HEK293 (cell line): Measurements from ENCODE around the gene CCNK.

ENCODE experiments used
- CTCF ChIA-PET: fragments of 350-600 bp; formaldehyde crosslinking; extraction: SDS; loops from one replicate; lab custom pipeline; 2021; ENCODE audit warnings: antibody characterized with exemption; lab: Yijun Ruan, JAX
- POLR2A ChIA-PET: fragments of 300-600 bp; formaldehyde crosslinking; extraction: SDS; loops from one replicate; lab custom pipeline; 2020; ENCODE audit warnings: antibody characterized with exemption, inconsistent platforms; lab: Yijun Ruan, JAX
- H3K27ac ChIP-seq: fragments of 200-500 bp; sonication (Bioruptor generic); 2 replicates; pipeline ENCODE4 v1.5.1; 2014; ENCODE audit warnings: low read depth, low read length, control low read depth, inconsistent platforms; ENCODE audit errors: extremely low read depth
- H3K36me3 ChIP-seq, 2 experiments: fragments of 200-500 bp in 1 of 2; sonication (Bioruptor generic) in 1 of 2; 1 replicate in 1 of 2; 2 replicates in 1 of 2; pipeline ENCODE4 v1.5.1; 2014 to 2017; ENCODE audit warnings: inconsistent platforms in 2 of 2, low read length in 2 of 2; ENCODE audit not compliant: control insufficient read depth in 2 of 2, insufficient read depth in 1 of 2
- H3K4me1 ChIP-seq: fragments of 200-500 bp; sonication (Bioruptor generic); 2 replicates; pipeline ENCODE4 v1.5.1; 2014; ENCODE audit warnings: mild to moderate bottlenecking, low read length, inconsistent platforms; ENCODE audit not compliant: control insufficient read depth, insufficient read depth
- H3K4me3 ChIP-seq: 2 replicates; pipeline ENCODE4 v1.5.1; 2011; ENCODE audit warnings: low read depth, mild to moderate bottlenecking, control low read depth, low read length, moderate library complexity
- H3K9me3 ChIP-seq: fragments of 200-500 bp; sonication (Bioruptor generic); 2 replicates; pipeline ENCODE4 v1.5.1; 2014; ENCODE audit warnings: low read depth, low read length, inconsistent platforms; ENCODE audit not compliant: control insufficient read depth, insufficient read depth
- EGR2 ChIP-seq: fragments of 450-650 bp; formaldehyde crosslinking; IDR thresholded peaks from 2 replicates; pipeline ENCODE4 v1.5.1; 2016; ENCODE audit warnings: low read depth, missing biosample characterization, missing genetic modification characterization
- FEZF1 ChIP-seq: fragments of 450-650 bp; formaldehyde crosslinking; IDR thresholded peaks from 2 replicates; pipeline ENCODE4 v1.5.1; 2016; ENCODE audit warnings: missing biosample characterization, missing genetic modification characterization
- GLIS1 ChIP-seq: fragments of 450-650 bp; formaldehyde crosslinking; IDR thresholded peaks from 2 replicates; pipeline ENCODE4 v1.5.1; 2016; ENCODE audit warnings: missing biosample characterization, missing genetic modification characterization
- GLIS2 ChIP-seq: fragments of 450-650 bp; formaldehyde crosslinking; IDR thresholded peaks from 2 replicates; pipeline ENCODE4 v1.5.1; 2016; ENCODE audit warnings: missing biosample characterization, missing genetic modification characterization
- KLF1 ChIP-seq: fragments of 450-650 bp; formaldehyde crosslinking; IDR thresholded peaks from 2 replicates; pipeline ENCODE4 v1.5.1; 2016; ENCODE audit warnings: missing biosample characterization, missing genetic modification characterization
- MEIS1 ChIP-seq: sonication (generic); formaldehyde crosslinking; IDR thresholded peaks from 2 replicates; pipeline ENCODE4 v1.8.1; 2022; ENCODE audit warnings: missing genetic modification reagents, mild to moderate bottlenecking, borderline replicate concordance
- SP3 ChIP-seq: fragments of 450-650 bp; formaldehyde crosslinking; IDR thresholded peaks from 2 replicates; pipeline ENCODE4 v1.5.1; 2016; ENCODE audit warnings: missing biosample characterization, missing genetic modification characterization
- SP7 ChIP-seq: fragments of 450-650 bp; formaldehyde crosslinking; IDR thresholded peaks from 2 replicates; pipeline ENCODE4 v1.5.1; 2016; ENCODE audit warnings: missing biosample characterization, missing genetic modification characterization
- TCF7L2 ChIP-seq: IDR thresholded peaks from 2 replicates; pipeline ENCODE4 v1.6.1; 2011; ENCODE audit warnings: low read depth, mild to moderate bottlenecking, inconsistent platforms, low read length, moderate library complexity, borderline replicate concordance
- ZBTB8A ChIP-seq: fragments of 450-650 bp; formaldehyde crosslinking; IDR thresholded peaks from 2 replicates; pipeline ENCODE4 v1.5.1; 2016; ENCODE audit warnings: missing biosample characterization, missing genetic modification characterization
- ZFHX2 ChIP-seq: fragments of 450-650 bp; formaldehyde crosslinking; conservative IDR thresholded peaks from 2 replicates; pipeline ENCODE4 v1.5.1; 2016; ENCODE audit warnings: missing biosample characterization, missing genetic modification characterization
- ZNF19 ChIP-seq: fragments of 450-650 bp; formaldehyde crosslinking; IDR thresholded peaks from 2 replicates; pipeline ENCODE4; 2016; ENCODE audit warnings: missing biosample characterization, missing genetic modification characterization, low read depth
- ZNF341 ChIP-seq: fragments of 450-650 bp; formaldehyde crosslinking; IDR thresholded peaks from 2 replicates; pipeline ENCODE4; 2016; ENCODE audit warnings: low read depth, missing biosample characterization, missing genetic modification characterization
- ZNF423 ChIP-seq: fragments of 450-650 bp; formaldehyde crosslinking; IDR thresholded peaks from 2 replicates; pipeline ENCODE4 v1.5.1; 2016; ENCODE audit warnings: missing biosample characterization, missing genetic modification characterization
- ZNF48 ChIP-seq: fragments of 450-650 bp; formaldehyde crosslinking; IDR thresholded peaks from 2 replicates; pipeline ENCODE4 v1.5.1; 2016; ENCODE audit warnings: missing biosample characterization, missing genetic modification characterization
- ZNF510 ChIP-seq: fragments of 450-650 bp; formaldehyde crosslinking; IDR thresholded peaks from 2 replicates; pipeline ENCODE4 v1.5.1; 2018; ENCODE audit warnings: mild to moderate bottlenecking, missing genetic modification characterization, missing biosample characterization; ENCODE audit not compliant: insufficient replicate concordance
- ZNF548 ChIP-seq: fragments of 450-650 bp; formaldehyde crosslinking; IDR thresholded peaks from 2 replicates; pipeline ENCODE4 v1.5.1; 2016; ENCODE audit warnings: missing biosample characterization, missing genetic modification characterization
- ZNF555 ChIP-seq: fragments of 450-650 bp; formaldehyde crosslinking; conservative IDR thresholded peaks from 2 replicates; pipeline ENCODE4 v1.5.1; 2017; ENCODE audit warnings: missing biosample characterization, mild to moderate bottlenecking, missing genetic modification characterization, inconsistent platforms
- ZNF561 ChIP-seq: fragments of 450-650 bp; IDR thresholded peaks from 2 replicates; pipeline ENCODE4 v1.5.1; 2018; ENCODE audit warnings: missing biosample characterization, missing genetic modification characterization, borderline replicate concordance
- ZNF596 ChIP-seq: fragments of 450-650 bp; IDR thresholded peaks from 2 replicates; pipeline ENCODE4 v1.5.0; 2018; ENCODE audit warnings: missing biosample characterization, mild to moderate bottlenecking, missing genetic modification characterization, moderate library complexity
- ZNF654 ChIP-seq: fragments of 450-650 bp; formaldehyde crosslinking; IDR thresholded peaks from 2 replicates; pipeline ENCODE4 v1.5.1; 2016; ENCODE audit warnings: low read depth, missing biosample characterization, missing genetic modification characterization
- ZNF660 ChIP-seq: fragments of 450-650 bp; IDR thresholded peaks from 2 replicates; pipeline ENCODE4 v1.5.1; 2018; ENCODE audit warnings: missing biosample characterization, mild to moderate bottlenecking, missing genetic modification characterization
- ZNF792 ChIP-seq: fragments of 450-650 bp; formaldehyde crosslinking; IDR thresholded peaks from 2 replicates; pipeline ENCODE4 v1.5.1; 2016; ENCODE audit warnings: missing biosample characterization, missing genetic modification characterization
- ZNF843 ChIP-seq: fragments of 450-650 bp; formaldehyde crosslinking; IDR thresholded peaks from 2 replicates; pipeline ENCODE4 v1.5.1; 2016; ENCODE audit warnings: missing biosample characterization, missing genetic modification characterization
- ZSCAN30 ChIP-seq: fragments of 450-650 bp; IDR thresholded peaks from 2 replicates; pipeline ENCODE4 v1.5.1; 2018; ENCODE audit warnings: missing biosample characterization, mild to moderate bottlenecking, missing genetic modification characterization, moderate library complexity
- TF ChIP-seq, protein P1 (sequence below): fragments of 450-650 bp; formaldehyde crosslinking; IDR thresholded peaks from 2 replicates; pipeline ENCODE4 v1.5.1; 2017; ENCODE audit warnings: missing biosample characterization, missing genetic modification characterization
- TF ChIP-seq, protein P2 (sequence below): fragments of 450-650 bp; formaldehyde crosslinking; IDR thresholded peaks from 2 replicates; pipeline ENCODE4 v1.5.1; 2017; ENCODE audit warnings: missing biosample characterization, missing genetic modification characterization
- TF ChIP-seq, protein P3 (sequence below): fragments of 450-650 bp; IDR thresholded peaks from 2 replicates; pipeline ENCODE4 v1.5.1; 2018; ENCODE audit warnings: missing biosample characterization, mild to moderate bottlenecking, missing genetic modification characterization
- TF ChIP-seq, protein P4 (sequence below): fragments of 450-650 bp; formaldehyde crosslinking; IDR thresholded peaks from 2 replicates; pipeline ENCODE4 v1.5.1; 2016; ENCODE audit warnings: missing biosample characterization, missing genetic modification characterization

CCNK gene

DNA sequence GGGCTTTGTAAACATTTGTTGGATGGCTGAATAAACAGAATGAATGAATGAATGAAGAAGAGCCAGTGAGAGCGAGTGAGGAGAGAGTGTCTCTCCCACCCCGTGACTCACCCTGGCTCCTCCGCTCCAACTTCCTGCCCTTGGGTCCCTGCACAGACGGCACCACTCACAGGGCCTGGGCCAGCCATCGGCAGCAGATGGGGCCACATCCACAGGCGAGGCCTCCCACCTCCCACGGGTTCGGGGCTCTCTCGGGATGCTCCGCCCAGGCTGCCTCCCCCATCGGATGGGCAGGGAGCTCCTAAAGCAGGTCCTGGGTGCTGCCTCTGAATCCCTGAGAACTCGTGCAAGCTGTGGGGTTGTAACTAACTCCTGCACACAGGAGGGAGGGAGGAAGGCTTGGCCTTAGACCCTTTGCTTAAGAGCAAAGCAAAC is 41.3 kb downstream of the CCNK start (continued):
- TF ChIP-seq EGR2 (tag by site-specific recombination) (peak; percentile 89), SP3 (tag by site-specific recombination) (0 out of 2 replicates have a peak, but pooled peaks have one; percentile 31), GLIS1 (peak; percentile 75), ZNF510 (tag by site-specific recombination) (no peak)

DNA sequence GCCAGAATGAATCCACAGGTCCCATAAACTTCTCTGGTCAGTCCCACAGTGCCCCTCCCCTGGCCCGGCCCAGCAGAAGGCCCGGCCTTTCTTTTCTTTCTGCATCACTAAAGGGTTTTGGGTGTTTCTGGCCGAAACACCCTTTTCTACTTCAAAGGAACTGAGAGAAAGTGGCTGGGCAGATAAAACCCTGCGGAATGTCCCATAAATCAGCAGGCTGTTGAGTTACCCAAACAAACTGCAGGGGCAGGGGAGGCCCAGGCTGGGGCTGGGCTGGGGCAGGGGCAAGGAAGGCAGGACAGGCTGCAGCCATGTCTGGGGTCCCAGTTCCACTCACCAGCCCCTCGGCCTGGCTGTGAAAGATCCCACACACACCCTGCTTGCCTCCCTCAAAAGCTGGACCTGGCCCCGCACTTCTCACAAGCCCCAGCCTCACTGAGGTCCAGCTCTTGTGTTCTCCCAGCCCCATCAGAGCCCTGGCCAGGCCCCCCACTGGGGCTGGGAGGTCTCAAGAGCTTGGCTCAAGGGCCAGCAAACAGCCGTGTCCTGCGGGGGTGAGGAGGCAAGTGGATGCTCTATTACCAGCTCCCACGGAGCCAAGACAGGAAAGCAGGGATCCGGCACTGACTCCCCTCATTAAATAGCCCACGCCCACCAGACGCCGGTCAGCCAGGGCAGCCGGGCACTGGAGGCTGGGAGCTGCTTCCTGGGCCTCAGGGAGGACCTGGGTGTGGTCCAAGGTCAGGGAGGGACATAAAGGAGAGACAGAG is 41.9 kb downstream of the CCNK start:
- no peaks in the 10 kb centered on the region for H3K9me3 ChIP-seq
- peak overlapping the region; percentile 60; the same call in 1 of the 2 replicates for H3K27ac ChIP-seq
- CTCF ChIA-PET = interaction anchor here (0.6 to 1.8 kb wide), 7 partner anchors 13 to 105 kb away, joined by 3 to 8 read pairs (median 3); no protein-coding TSS in a partner anchor
- H3K4me1 ChIP-seq = peaks cover 25% of the 10 kb centered on the region
- H3K36me3 ChIP-seq = peaks cover 0 to 5% of the 10 kb centered on the region in 2 experiments; a peak in 1 of 3 replicates
- H3K4me3 ChIP-seq = no peak overlapping the region
- POLR2A ChIA-PET = no interaction called here
- TF ChIP-seq SP7 = peak; percentile 46; the same call in 1 of the 2 replicates
- TF ChIP-seq KLF1 (tag by site-specific recombination) = peak; percentile 39
- peak; percentile 67 for TF ChIP-seq ZNF341 (tag by site-specific recombination)
- TF ChIP-seq GLIS2 (tag by site-specific recombination) = 0 out of 2 replicates have a peak, but pooled peaks have one; percentile 27
- TF ChIP-seq ZNF19 (tag by site-specific recombination) = no peak
- peak; percentile 76 for TF ChIP-seq ZFHX2
- TF ChIP-seq ZNF423 (tag by site-specific recombination) = peak; percentile 18; the same call in 1 of the 2 replicates
- TF ChIP-seq EGR2 (tag by site-specific recombination) = peak; percentile 47; the same call in 1 of the 2 replicates
- TF ChIP-seq ZNF660 = no peak
- TF ChIP-seq MEIS1 (CRISPR knock-in tag) = no peak
- peak; percentile 70 for TF ChIP-seq FEZF1
- TF ChIP-seq ZSCAN30 = 0 out of 2 replicates have a peak, but pooled peaks have one; percentile 65
- TF ChIP-seq ZNF48 (tag by site-specific recombination) = no peak
- 0 out of 2 replicates have a peak, but pooled peaks have one; percentile 22 for TF ChIP-seq ZNF561 (tag by site-specific recombination)
- TF ChIP-seq, protein P1, sequence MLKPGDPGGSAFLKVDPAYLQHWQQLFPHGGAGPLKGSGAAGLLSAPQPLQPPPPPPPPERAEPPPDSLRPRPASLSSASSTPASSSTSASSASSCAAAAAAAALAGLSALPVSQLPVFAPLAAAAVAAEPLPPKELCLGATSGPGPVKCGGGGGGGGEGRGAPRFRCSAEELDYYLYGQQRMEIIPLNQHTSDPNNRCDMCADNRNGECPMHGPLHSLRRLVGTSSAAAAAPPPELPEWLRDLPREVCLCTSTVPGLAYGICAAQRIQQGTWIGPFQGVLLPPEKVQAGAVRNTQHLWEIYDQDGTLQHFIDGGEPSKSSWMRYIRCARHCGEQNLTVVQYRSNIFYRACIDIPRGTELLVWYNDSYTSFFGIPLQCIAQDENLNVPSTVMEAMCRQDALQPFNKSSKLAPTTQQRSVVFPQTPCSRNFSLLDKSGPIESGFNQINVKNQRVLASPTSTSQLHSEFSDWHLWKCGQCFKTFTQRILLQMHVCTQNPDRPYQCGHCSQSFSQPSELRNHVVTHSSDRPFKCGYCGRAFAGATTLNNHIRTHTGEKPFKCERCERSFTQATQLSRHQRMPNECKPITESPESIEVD (tag by site-specific recombination) = peak; percentile 64; the same call in 1 of the 2 replicates
- no peak for TF ChIP-seq ZNF555
- TF ChIP-seq ZBTB8A = peak; percentile 55
- TF ChIP-seq ZNF596 (tag by site-specific recombination) = peak; percentile 20; the same call in 1 of the 2 replicates
- peak; percentile 88; the same call in 1 of the 2 replicates for TF ChIP-seq TCF7L2
- TF ChIP-seq ZNF654 (tag by site-specific recombination) = no peak
- TF ChIP-seq, protein P2, sequence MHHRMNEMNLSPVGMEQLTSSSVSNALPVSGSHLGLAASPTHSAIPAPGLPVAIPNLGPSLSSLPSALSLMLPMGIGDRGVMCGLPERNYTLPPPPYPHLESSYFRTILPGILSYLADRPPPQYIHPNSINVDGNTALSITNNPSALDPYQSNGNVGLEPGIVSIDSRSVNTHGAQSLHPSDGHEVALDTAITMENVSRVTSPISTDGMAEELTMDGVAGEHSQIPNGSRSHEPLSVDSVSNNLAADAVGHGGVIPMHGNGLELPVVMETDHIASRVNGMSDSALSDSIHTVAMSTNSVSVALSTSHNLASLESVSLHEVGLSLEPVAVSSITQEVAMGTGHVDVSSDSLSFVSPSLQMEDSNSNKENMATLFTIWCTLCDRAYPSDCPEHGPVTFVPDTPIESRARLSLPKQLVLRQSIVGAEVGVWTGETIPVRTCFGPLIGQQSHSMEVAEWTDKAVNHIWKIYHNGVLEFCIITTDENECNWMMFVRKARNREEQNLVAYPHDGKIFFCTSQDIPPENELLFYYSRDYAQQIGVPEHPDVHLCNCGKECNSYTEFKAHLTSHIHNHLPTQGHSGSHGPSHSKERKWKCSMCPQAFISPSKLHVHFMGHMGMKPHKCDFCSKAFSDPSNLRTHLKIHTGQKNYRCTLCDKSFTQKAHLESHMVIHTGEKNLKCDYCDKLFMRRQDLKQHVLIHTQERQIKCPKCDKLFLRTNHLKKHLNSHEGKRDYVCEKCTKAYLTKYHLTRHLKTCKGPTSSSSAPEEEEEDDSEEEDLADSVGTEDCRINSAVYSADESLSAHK = peak; percentile 84
- TF ChIP-seq GLIS1 = peak; percentile 81
- TF ChIP-seq ZNF843 = peak; percentile 48
- TF ChIP-seq, protein P3, sequence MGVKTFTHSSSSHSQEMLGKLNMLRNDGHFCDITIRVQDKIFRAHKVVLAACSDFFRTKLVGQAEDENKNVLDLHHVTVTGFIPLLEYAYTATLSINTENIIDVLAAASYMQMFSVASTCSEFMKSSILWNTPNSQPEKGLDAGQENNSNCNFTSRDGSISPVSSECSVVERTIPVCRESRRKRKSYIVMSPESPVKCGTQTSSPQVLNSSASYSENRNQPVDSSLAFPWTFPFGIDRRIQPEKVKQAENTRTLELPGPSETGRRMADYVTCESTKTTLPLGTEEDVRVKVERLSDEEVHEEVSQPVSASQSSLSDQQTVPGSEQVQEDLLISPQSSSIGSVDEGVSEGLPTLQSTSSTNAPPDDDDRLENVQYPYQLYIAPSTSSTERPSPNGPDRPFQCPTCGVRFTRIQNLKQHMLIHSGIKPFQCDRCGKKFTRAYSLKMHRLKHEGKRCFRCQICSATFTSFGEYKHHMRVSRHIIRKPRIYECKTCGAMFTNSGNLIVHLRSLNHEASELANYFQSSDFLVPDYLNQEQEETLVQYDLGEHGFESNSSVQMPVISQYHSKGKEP (tag by site-specific recombination) = 0 out of 2 replicates have a peak, but pooled peaks have one; percentile 34
- TF ChIP-seq, protein P4, sequence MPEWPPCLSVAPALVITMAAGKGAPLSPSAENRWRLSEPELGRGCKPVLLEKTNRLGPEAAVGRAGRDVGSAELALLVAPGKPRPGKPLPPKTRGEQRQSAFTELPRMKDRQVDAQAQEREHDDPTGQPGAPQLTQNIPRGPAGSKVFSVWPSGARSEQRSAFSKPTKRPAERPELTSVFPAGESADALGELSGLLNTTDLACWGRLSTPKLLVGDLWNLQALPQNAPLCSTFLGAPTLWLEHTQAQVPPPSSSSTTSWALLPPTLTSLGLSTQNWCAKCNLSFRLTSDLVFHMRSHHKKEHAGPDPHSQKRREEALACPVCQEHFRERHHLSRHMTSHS (tag by site-specific recombination) = no peak
- no peak for TF ChIP-seq ZNF792
- no peak for TF ChIP-seq ZNF548 (tag by site-specific recombination)
